ENCODE results near the gene AFF2. TPM values are rescaled to one million over a fixed set of nuclear protein-coding genes. Genes with fewer than 3 reads are reported as not detected.
"Not testable (repeated sequence)": the region's sequence is repeated elsewhere in the genome, so short reads cannot be mapped to it uniquely, and the experiment has no call there.

AFF2 gene
- total RNA-seq, 1 donor from 2014 or later: 3.4 TPM

DNA sequence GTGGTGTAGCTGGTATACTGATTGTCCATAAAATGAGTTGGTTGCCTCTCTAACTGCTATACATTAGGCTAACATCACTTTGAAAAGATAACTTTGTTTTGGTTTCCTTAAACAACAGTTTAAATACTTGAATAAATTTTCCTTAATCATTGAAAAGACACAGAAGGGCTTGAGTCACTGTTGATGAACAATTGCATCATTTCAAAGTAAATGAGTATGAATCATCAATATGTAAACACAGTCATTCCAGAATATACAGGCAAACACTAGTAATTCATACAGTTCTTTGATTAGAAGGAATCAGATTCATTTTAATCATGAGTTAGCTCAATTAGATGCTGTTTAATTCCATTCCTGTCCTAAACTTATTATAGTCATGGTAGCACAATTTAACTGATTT, 160.6 kb downstream of the AFF2 start:
- ChIA-PET POLR2A (no interaction called here), CTCF (no interaction called here)
- Mint-ChIP-seq H3K4me1 (peaks cover 12% of the 10 kb centered on the region), H3K36me3 (ENCODE audit: low read depth) (no peaks in the 10 kb centered on the region), H3K9me3 (no peaks in the 10 kb centered on the region), H3K27me3 (no peaks in the 10 kb centered on the region), H3K4me3 (no peak overlapping the region), H3K27ac (no peak overlapping the region)
- ATAC-seq (ENCODE audit: low read depth) (no peak), DNase-seq (no peak)
- intact Hi-C loops (cut with micrococcal nuclease): no loop called here
- TF ChIP-seq CTCF (IDR thresholded peaks at IDR 0.05): no peak

DNA sequence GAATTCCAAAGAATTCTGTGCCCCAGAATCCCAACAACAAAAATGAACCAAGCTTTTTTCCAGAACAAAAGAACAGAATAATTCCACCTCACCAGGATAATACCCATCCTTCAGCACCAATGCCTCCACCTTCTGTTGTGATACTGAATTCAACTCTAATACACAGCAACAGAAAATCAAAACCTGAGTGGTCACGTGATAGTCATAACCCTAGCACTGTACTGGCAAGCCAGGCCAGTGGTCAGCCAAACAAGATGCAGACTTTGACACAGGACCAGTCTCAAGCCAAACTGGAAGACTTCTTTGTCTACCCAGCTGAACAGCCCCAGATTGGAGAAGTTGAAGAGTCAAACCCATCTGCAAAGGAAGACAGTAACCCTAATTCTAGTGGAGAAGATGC, 161.6 kb downstream of the AFF2 start:
- POLR2A ChIA-PET: no interaction called here
- TF ChIP-seq CTCF (IDR thresholded peaks at IDR 0.05): no peak
- Mint-ChIP-seq H3K4me3 (no peak overlapping the region), H3K27me3 (no peaks in the 10 kb centered on the region), H3K9me3 (no peaks in the 10 kb centered on the region), H3K4me1 (peaks cover 12% of the 10 kb centered on the region), H3K36me3 (ENCODE audit: low read depth) (no peaks in the 10 kb centered on the region), H3K27ac (no peak overlapping the region)
- DNase-seq: no peak
- CTCF ChIA-PET: no interaction called here
- intact Hi-C loops (cut with micrococcal nuclease): no loop called here
- ATAC-seq (ENCODE audit: low read depth): no peak

GRCh38 chrX:148664171-148664570, 163.8 kb downstream of the AFF2 start:
- Mint-ChIP-seq H3K27ac (no peak overlapping the region), H3K9me3 (peaks cover 7% of the 10 kb centered on the region), H3K27me3 (no peaks in the 10 kb centered on the region), H3K4me3 (no peak overlapping the region), H3K36me3 (ENCODE audit: low read depth) (peaks cover 4% of the 10 kb centered on the region), H3K4me1 (no peaks in the 10 kb centered on the region)
- intact Hi-C loops (cut with micrococcal nuclease): no loop called here
- ATAC-seq (ENCODE audit: low read depth) (no peak), DNase-seq (no peak)
- ChIA-PET POLR2A (no interaction called here), CTCF (interaction anchor here (0.7 kb wide), 1 partner anchor 94 kb away, joined by 3 read pairs; no protein-coding TSS in a partner anchor)
- no peak for TF ChIP-seq CTCF (IDR thresholded peaks at IDR 0.05)

DNA sequence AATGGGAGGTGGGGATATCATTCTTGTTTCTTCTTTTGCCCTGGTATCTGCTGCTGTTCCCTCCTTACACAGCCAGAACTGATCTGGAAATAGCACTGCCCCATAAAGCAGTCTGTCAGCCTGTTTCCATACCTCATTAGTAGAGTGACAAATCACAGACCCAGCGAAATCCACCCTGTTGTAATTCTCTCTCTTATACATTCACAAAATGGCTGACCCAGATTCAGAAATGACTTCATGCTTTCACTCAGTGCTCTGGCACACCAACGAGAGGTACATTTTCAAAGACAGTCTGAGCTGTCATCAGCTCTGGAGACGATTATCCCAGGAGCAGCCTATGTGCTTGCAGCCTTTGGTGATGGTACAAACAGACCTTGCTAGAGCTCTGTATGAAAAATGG, 164.6 kb downstream of the AFF2 start:
- intact Hi-C loops (cut with micrococcal nuclease): no loop called here
- DNase-seq (no peak), ATAC-seq (ENCODE audit: low read depth) (no peak)
- H3K4me1 Mint-ChIP-seq: no peaks in the 10 kb centered on the region
- peaks cover 10% of the 10 kb centered on the region for H3K9me3 Mint-ChIP-seq
- ChIA-PET CTCF (interaction anchor here (0.7 kb wide), 1 partner anchor 93 kb away, joined by 3 read pairs; no protein-coding TSS in a partner anchor), POLR2A (no interaction called here)
- H3K4me3 Mint-ChIP-seq: no peak overlapping the region
- TF ChIP-seq CTCF (IDR thresholded peaks at IDR 0.05): no peak
- no peak overlapping the region for H3K27ac Mint-ChIP-seq
- H3K36me3 Mint-ChIP-seq (ENCODE audit: low read depth): peaks cover 4% of the 10 kb centered on the region
- H3K27me3 Mint-ChIP-seq: no peaks in the 10 kb centered on the region

DNA sequence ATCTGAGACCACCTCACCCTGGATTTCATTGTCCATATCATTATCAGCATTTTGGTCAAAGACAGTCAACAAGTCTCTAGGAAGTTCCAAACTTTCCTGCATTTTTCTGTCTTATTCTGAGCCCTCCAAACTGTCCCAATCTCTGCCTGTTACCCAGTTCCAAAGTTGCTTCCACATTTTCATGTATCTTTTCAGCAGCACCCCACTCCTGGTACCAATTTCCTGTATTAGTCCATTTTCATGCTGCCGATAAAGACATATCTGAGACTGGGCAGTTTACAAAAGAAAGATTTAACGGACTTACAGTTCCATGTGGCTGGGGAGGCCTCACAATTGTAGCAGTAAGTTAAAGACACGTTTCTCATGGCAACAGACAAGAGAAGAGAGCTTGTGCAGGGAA, 168.8 kb downstream of the AFF2 start:
- not testable (repeated sequence) for ATAC-seq (ENCODE audit: low read depth); DNase-seq; H3K27ac Mint-ChIP-seq

DNA sequence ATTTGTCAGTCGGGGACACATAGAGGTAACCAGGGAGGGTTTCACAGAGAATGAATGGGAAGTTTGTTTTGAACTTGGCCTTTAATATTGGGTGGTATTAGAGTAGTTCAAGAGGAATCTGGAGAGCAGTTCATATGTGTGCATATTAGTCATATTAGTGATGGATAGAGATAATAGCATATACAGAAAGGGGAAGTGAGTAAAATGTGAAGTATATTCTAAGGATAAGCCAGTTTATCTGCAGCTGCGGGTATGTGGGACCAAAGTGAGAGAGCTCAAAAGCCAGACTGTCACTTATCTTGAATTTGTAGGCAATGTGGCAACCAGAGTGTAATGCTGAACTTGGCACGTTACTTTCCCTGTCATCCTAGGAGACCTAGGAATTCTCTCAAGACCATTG, 169.9 kb downstream of the AFF2 start:
- ATAC-seq (ENCODE audit: low read depth) (peak; percentile 42), DNase-seq (no peak)
- intact Hi-C loops (cut with micrococcal nuclease): no loop called here

More for the DNA sequence above, 168.8 kb downstream of the AFF2 start:
- intact Hi-C loops (cut with micrococcal nuclease); H3K4me1 Mint-ChIP-seq; H3K36me3 Mint-ChIP-seq (ENCODE audit: low read depth); H3K4me3 Mint-ChIP-seq; CTCF ChIA-PET; POLR2A ChIA-PET; H3K27me3 Mint-ChIP-seq: not testable (repeated sequence)
- H3K9me3 Mint-ChIP-seq: peaks cover 10% of the 10 kb centered on the region

More for the DNA sequence above, 169.9 kb downstream of the AFF2 start:
- POLR2A ChIA-PET: no interaction called here
- Mint-ChIP-seq H3K27me3 (no peaks in the 10 kb centered on the region), H3K9me3 (peaks cover 10% of the 10 kb centered on the region), H3K36me3 (ENCODE audit: low read depth) (peaks cover 4% of the 10 kb centered on the region), H3K4me3 (no peak overlapping the region), H3K27ac (no peak overlapping the region), H3K4me1 (peaks cover 7% of the 10 kb centered on the region)
- CTCF ChIA-PET: no interaction called here
- TF ChIP-seq CTCF (IDR thresholded peaks at IDR 0.05): no peak
